ENCODE data around the gene MGAT3. TPM values are rescaled to one million over a fixed set of nuclear protein-coding genes. Genes with fewer than 3 reads are reported as not detected.

MGAT3 gene
- polyA plus RNA-seq, 1 of the 3 experiments (the other 2 are of a cell fraction): 0.16 TPM

- no peak overlapping the region for H3K4me2 ChIP-seq
- POLR2A ChIA-PET: interaction anchor here (1.5 kb wide), 1 partner anchor 501 kb away, joined by 7 read pairs; no protein-coding TSS in a partner anchor
Observed at GRCh38 chr22:39535357-39535725, 78.5 kb downstream of the MGAT3 start.

More at GRCh38 chr22:39535357-39535725, 78.5 kb downstream of the MGAT3 start:
- CTCF ChIA-PET: interaction anchor here (0.6 to 3.9 kb wide), 24 partner anchors 8 to 813 kb away, joined by 3 to 62 read pairs (median 6); partner anchors contain the start of gene ADSL
- no peak for DNase-seq
- H3K9me2 ChIP-seq: no peaks in the 10 kb centered on the region
- H3K27ac ChIP-seq (ENCODE audit: low read depth in 2 of 2, low read length in 1 of 2): no peak overlapping the region
- no peaks in the 10 kb centered on the region for H3K9me3 ChIP-seq
- H3K27me3 ChIP-seq (ENCODE audit: insufficient read depth): no peaks in the 10 kb centered on the region
- peaks cover 18% of the 10 kb centered on the region for H3K79me2 ChIP-seq (ENCODE audit: insufficient read depth)
- 100% methylated on average over 1 of the region's 13 CpGs for WGBS (ENCODE audit: low lambda C conversion rate)
- no peak overlapping the region for H3K9ac ChIP-seq
- no peak overlapping the region for H2AFZ ChIP-seq (ENCODE audit: low read depth)
- H3K36me3 ChIP-seq (replicated peaks in 1 of 2; ENCODE audit: control insufficient read depth in 1 of 2, insufficient read depth in 2 of 2, low read length in 1 of 2): no peaks in the 10 kb centered on the region
- no peaks in the 10 kb centered on the region for H4K20me1 ChIP-seq (ENCODE audit: insufficient read depth)
- no peaks in the 10 kb centered on the region for H3F3A ChIP-seq (replicated peaks; ENCODE audit: insufficient read depth)
- peaks cover 0 to 9% of the 10 kb centered on the region in 2 experiments; a peak in 1 of 4 replicates for H3K4me1 ChIP-seq (ENCODE audit: control insufficient read depth in 1 of 2, insufficient read depth in 2 of 2, low read depth in 1 of 2, low read length in 1 of 2)
- no peak overlapping the region for H3K4me3 ChIP-seq (ENCODE audit: low read depth in 2 of 2, low read length in 1 of 2)
- TF ChIP-seq NFIC (IDR thresholded peaks at IDR 0.05; ENCODE audit: borderline replicate concordance) (no peak), CTCF (IDR thresholded peaks at IDR 0.05) (no peak), RFX5 (IDR thresholded peaks at IDR 0.05; ENCODE audit: low read length) (no peak), ZBTB33 (IDR thresholded peaks at IDR 0.05; ENCODE audit: borderline replicate concordance, low read depth) (no peak), FOXM1 (IDR thresholded peaks at IDR 0.05; ENCODE audit: low read depth) (no peak), YY1 (IDR thresholded peaks at IDR 0.05; ENCODE audit: low read depth) (no peak), EZH2phosphoT487 (IDR thresholded peaks at IDR 0.05; ENCODE audit: borderline replicate concordance, low read depth) (no peak), NRF1 (IDR thresholded peaks at IDR 0.05; ENCODE audit: low read depth, low read length) (no peak), POLR2AphosphoS5 (IDR thresholded peaks at IDR 0.05; ENCODE audit: low read depth, low read length) (no peak), TCF12 (IDR thresholded peaks at IDR 0.05) (no peak), GATA2 (CRISPR knock-in tag; IDR thresholded peaks at IDR 0.05) (no peak), CHD2 (IDR thresholded peaks at IDR 0.05; ENCODE audit: low read length, partially characterized antibody) (no peak), FOSL2 (IDR thresholded peaks at IDR 0.05; ENCODE audit: borderline replicate concordance, low read depth) (no peak)

Data from SK-N-SH (cell line).